GM18909 (cell line): ENCODE measurements around the gene GINS2.

ENCODE experiments used
- ATAC-seq: cut with Tn5 transposase; IDR thresholded peaks from one replicate; pipeline ENCODE4 v1.9.1; 2021; ENCODE audit warnings: mild to moderate bottlenecking; ENCODE audit not compliant: unreplicated experiment, poor library complexity

The GINS2 gene

GRCh38 chr16:85673529-85674417 is 15.0 kb downstream of the GINS2 start:
- ATAC-seq: no peak

GRCh38 chr16:85670840-85671239 is 17.9 kb downstream of the GINS2 start:
- ATAC-seq: no peak

GRCh38 chr16:85668676-85669424 is 19.9 kb downstream of the GINS2 start:
- ATAC-seq: no peak

GRCh38 chr16:85667841-85668413 is 20.8 kb downstream of the GINS2 start:
- ATAC-seq: no peak

GRCh38 chr16:85667261-85667660 is 21.5 kb downstream of the GINS2 start:
- no peak for ATAC-seq

- ATAC-seq: no peak
Measured at GRCh38 chr16:85665929-85666328, 22.8 kb downstream of the GINS2 start.

- no peak for ATAC-seq
Measured at GRCh38 chr16:85665373-85665740, 23.4 kb downstream of the GINS2 start.

GRCh38 chr16:85664580-85665372 is 24.0 kb downstream of the GINS2 start:
- no peak for ATAC-seq

- ATAC-seq: no peak
Measured at GRCh38 chr16:85663891-85664321, 24.8 kb downstream of the GINS2 start.

- no peak for ATAC-seq
Measured at GRCh38 chr16:85662976-85663830, 25.6 kb downstream of the GINS2 start.

GRCh38 chr16:85662482-85662812 is 26.3 kb downstream of the GINS2 start:
- no peak for ATAC-seq

GRCh38 chr16:85661740-85662481 is 26.8 kb downstream of the GINS2 start:
- no peak for ATAC-seq

- ATAC-seq: no peak
Measured at GRCh38 chr16:85660843-85661739, 27.7 kb downstream of the GINS2 start.

- no peak for ATAC-seq
Measured at GRCh38 chr16:85659805-85660511, 28.8 kb downstream of the GINS2 start.

- no peak for ATAC-seq
Measured at GRCh38 chr16:85659336-85659735, 29.4 kb downstream of the GINS2 start.

GRCh38 chr16:85658504-85659326 is 30.0 kb downstream of the GINS2 start:
- ATAC-seq: no peak
